HCT116 (cell line): ENCODE measurements around the gene ADAMTS9. TPM values are rescaled to one million over a fixed set of nuclear protein-coding genes. Genes with fewer than 3 reads are reported as not detected.

Source experiments
- ATAC-seq: fragments of 200-7000 bp; cut with Tn5 transposase; 2 replicates; pipeline ENCODE4 v1.9.1; 2020; ENCODE audit warnings: mild to moderate bottlenecking, moderate library complexity
- BruUV-seq: library from RNA; stranded (reverse); fragments of 400-500 nt; replicated peaks from 2 replicates; lab custom pipeline; 2021; lab: Mats Ljungman, UMichigan
- CTCF ChIA-PET: fragments of 300-600 bp; sonication (Branson Sonifier 250); formaldehyde crosslinking; loops from one replicate; lab custom pipeline; 2021; ENCODE audit warnings: antibody characterized with exemption; lab: Charles Lee
- POLR2A ChIA-PET: fragments of 300-600, 350-600 bp; sonication (Branson Sonifier 250); formaldehyde crosslinking; loops from one replicate; lab custom pipeline; 2021; ENCODE audit warnings: antibody characterized with exemption; lab: Charles Lee
- RAD21 ChIA-PET, 2 experiments: fragments of 300-600 bp; sonication (Branson Sonifier 250); formaldehyde crosslinking; loops; one replicate each; lab custom pipeline; 2023; ENCODE audit warnings: low total read pairs in 2 of 2; ENCODE audit not compliant: uncharacterized antibody in 2 of 2, unreplicated experiment in 2 of 2, low non-redundant PET in 1 of 2; lab: Charles Lee
- DNase-seq: peaks from one replicate; pipeline ENCODE4 v3.0.0-alpha.2; 2010; ENCODE audit warnings: low read depth, low spot score
- H2AFZ ChIP-seq: fragments of 200-600 bp; shearing (Covaris generic), sonication (generic); 2 replicates; pipeline ENCODE4 v1.6.1; 2017; ENCODE audit warnings: low read depth, mixed run types, mixed read lengths, antibody characterized with exemption, low read length; ENCODE audit not compliant: poor library complexity, severe bottlenecking
- H3K27ac ChIP-seq: 2 replicates; pipeline ENCODE4 v1.5.1; 2012; ENCODE audit warnings: low read depth, low read length
- H3K27me3 ChIP-seq: fragments of 200-600 bp; sonication (generic); 2 replicates; pipeline ENCODE4 v1.6.1; 2016; ENCODE audit warnings: mixed run types, low read length, mixed read lengths; ENCODE audit not compliant: insufficient read depth
- H3K36me3 ChIP-seq, 2 experiments: fragments of 200-500 bp in 1 of 2; fragments of 200-600 bp in 1 of 2; sonication (Bioruptor generic) in 1 of 2; sonication (generic) in 1 of 2; 2 replicates each; pipeline versions ENCODE4 v1.5.1 to v1.6.1; 2014 to 2016; ENCODE audit warnings: low read length in 2 of 2, inconsistent platforms in 1 of 2, mixed read lengths in 1 of 2, mixed run types in 1 of 2; ENCODE audit not compliant: insufficient read depth in 2 of 2, control insufficient read depth in 1 of 2
- H3K4me1 ChIP-seq, 2 experiments: fragments of 200-600 bp in 1 of 2; sonication (generic) in 1 of 2; 2 replicates each; pipeline versions ENCODE4 v1.5.1 to v1.6.1; 2012 to 2017; ENCODE audit warnings: low read length in 2 of 2, inconsistent platforms in 1 of 2, mild to moderate bottlenecking in 1 of 2, mixed read lengths in 1 of 2, mixed run types in 1 of 2, moderate library complexity in 1 of 2; ENCODE audit not compliant: insufficient read depth in 2 of 2, control insufficient read depth in 1 of 2
- H3K4me2 ChIP-seq: fragments of 200-600 bp; sonication (generic); 2 replicates; pipeline ENCODE4 v1.6.1; 2017; ENCODE audit warnings: mixed run types, low read length, mixed read lengths
- H3K4me3 ChIP-seq, 2 experiments: fragments of 200-600 bp in 1 of 2; sonication (generic) in 1 of 2; replicated peaks in 1 of 2; 2 replicates each; pipeline ENCODE4 v1.5.1; 2011 to 2016; ENCODE audit warnings: low read length in 2 of 2, control low read depth in 1 of 2, low read depth in 1 of 2, mild to moderate bottlenecking in 1 of 2, mixed read lengths in 1 of 2, mixed run types in 1 of 2
- H3K79me2 ChIP-seq: fragments of 200-600 bp; sonication (generic); 2 replicates; pipeline ENCODE4 v1.6.1; 2017; ENCODE audit warnings: mild to moderate bottlenecking, mixed run types, low read length, moderate library complexity, mixed read lengths; ENCODE audit not compliant: insufficient read depth
- H3K9ac ChIP-seq: fragments of 200-600 bp; sonication (generic); 2 replicates; pipeline ENCODE4 v1.6.1; 2016; ENCODE audit warnings: low read length, mixed read lengths
- H3K9me2 ChIP-seq: fragments of 200-600 bp; sonication (generic), shearing (Covaris generic); 2 replicates; pipeline ENCODE4 v1.6.1; 2017; ENCODE audit warnings: mixed run types, mild to moderate bottlenecking, moderate library complexity; ENCODE audit not compliant: insufficient read depth
- H3K9me3 ChIP-seq, 2 experiments: fragments of 200-500 bp in 1 of 2; fragments of 200-600 bp in 1 of 2; sonication (Bioruptor generic) in 1 of 2; sonication (generic) in 1 of 2; 2 replicates each; pipeline ENCODE4 v1.6.1; 2014 to 2017; ENCODE audit warnings: low read length in 2 of 2, mixed read lengths in 2 of 2, inconsistent platforms in 1 of 2, low read depth in 1 of 2, mild to moderate bottlenecking in 1 of 2, mixed run types in 1 of 2, moderate library complexity in 1 of 2; ENCODE audit not compliant: control insufficient read depth in 1 of 2, insufficient read depth in 1 of 2
- H4K20me1 ChIP-seq: fragments of 200-600 bp; sonication (generic), shearing (Covaris generic); 2 replicates; pipeline ENCODE4 v1.6.1; 2017; ENCODE audit warnings: mixed run types, mild to moderate bottlenecking, moderate library complexity; ENCODE audit not compliant: insufficient read depth
- ATF3 ChIP-seq: IDR thresholded peaks from 2 replicates; pipeline ENCODE4 v1.6.1; 2012
- CBX3 ChIP-seq: IDR thresholded peaks from 2 replicates; pipeline ENCODE4 v1.6.1; 2012; ENCODE audit warnings: low read depth
- CEBPB ChIP-seq: IDR thresholded peaks from 2 replicates; pipeline ENCODE4 v1.6.1; 2012; ENCODE audit warnings: low read depth
- EGR1 ChIP-seq: IDR thresholded peaks from 2 replicates; pipeline ENCODE4 v1.6.1; 2012; ENCODE audit warnings: low read depth
- FOSL1 ChIP-seq: IDR thresholded peaks from 2 replicates; pipeline ENCODE4 v1.6.1; 2012; ENCODE audit warnings: low read depth
- JUND ChIP-seq: IDR thresholded peaks from 2 replicates; pipeline ENCODE4 v1.6.1; 2012
- POLR2A ChIP-seq: IDR thresholded peaks from 2 replicates; pipeline ENCODE4 v1.7.0; 2011; ENCODE audit warnings: borderline replicate concordance; ENCODE audit not compliant: insufficient read depth, insufficient read length; ENCODE audit errors: extremely low read depth
- POLR2AphosphoS5 ChIP-seq: IDR thresholded peaks from 2 replicates; pipeline ENCODE4 v1.6.1; 2011; ENCODE audit warnings: mild to moderate bottlenecking, low read depth, low read length, moderate library complexity
- SRF ChIP-seq: IDR thresholded peaks from 2 replicates; pipeline ENCODE4 v1.6.1; 2012; ENCODE audit warnings: low read depth
- YY1 ChIP-seq: IDR thresholded peaks from 2 replicates; pipeline ENCODE4 v1.6.1; 2011; ENCODE audit warnings: low read length, low read depth, moderate library complexity, mild to moderate bottlenecking; ENCODE audit not compliant: insufficient replicate concordance; ENCODE audit errors: extremely low read depth
- intact Hi-C: fragments of 100-400 bp; cut with micrococcal nuclease; formaldehyde crosslinking; loops from 2 replicates; pipeline ENCODE4 v1.10.0; 2022
- total RNA-seq: library from RNA; stranded (reverse); gene quantifications from one replicate; pipeline ENCODE4 v1.2.1, GENCODE V29; 2021; ENCODE audit not compliant: unreplicated experiment
- TF ChIP-seq, protein P1 (sequence below): IDR thresholded peaks from 2 replicates; pipeline ENCODE4 v1.6.1; 2012; ENCODE audit warnings: low read depth

The ADAMTS9 gene
- total RNA-seq, 1 experiment from 2014 or later, result 0.05 TPM

GRCh38 chr3:64674591-64675076 lies 13.2 kb downstream of the ADAMTS9 start:
- TF ChIP-seq EGR1, result no peak
- no peak for TF ChIP-seq JUND
- no peak for TF ChIP-seq ATF3
- TF ChIP-seq, protein P1, sequence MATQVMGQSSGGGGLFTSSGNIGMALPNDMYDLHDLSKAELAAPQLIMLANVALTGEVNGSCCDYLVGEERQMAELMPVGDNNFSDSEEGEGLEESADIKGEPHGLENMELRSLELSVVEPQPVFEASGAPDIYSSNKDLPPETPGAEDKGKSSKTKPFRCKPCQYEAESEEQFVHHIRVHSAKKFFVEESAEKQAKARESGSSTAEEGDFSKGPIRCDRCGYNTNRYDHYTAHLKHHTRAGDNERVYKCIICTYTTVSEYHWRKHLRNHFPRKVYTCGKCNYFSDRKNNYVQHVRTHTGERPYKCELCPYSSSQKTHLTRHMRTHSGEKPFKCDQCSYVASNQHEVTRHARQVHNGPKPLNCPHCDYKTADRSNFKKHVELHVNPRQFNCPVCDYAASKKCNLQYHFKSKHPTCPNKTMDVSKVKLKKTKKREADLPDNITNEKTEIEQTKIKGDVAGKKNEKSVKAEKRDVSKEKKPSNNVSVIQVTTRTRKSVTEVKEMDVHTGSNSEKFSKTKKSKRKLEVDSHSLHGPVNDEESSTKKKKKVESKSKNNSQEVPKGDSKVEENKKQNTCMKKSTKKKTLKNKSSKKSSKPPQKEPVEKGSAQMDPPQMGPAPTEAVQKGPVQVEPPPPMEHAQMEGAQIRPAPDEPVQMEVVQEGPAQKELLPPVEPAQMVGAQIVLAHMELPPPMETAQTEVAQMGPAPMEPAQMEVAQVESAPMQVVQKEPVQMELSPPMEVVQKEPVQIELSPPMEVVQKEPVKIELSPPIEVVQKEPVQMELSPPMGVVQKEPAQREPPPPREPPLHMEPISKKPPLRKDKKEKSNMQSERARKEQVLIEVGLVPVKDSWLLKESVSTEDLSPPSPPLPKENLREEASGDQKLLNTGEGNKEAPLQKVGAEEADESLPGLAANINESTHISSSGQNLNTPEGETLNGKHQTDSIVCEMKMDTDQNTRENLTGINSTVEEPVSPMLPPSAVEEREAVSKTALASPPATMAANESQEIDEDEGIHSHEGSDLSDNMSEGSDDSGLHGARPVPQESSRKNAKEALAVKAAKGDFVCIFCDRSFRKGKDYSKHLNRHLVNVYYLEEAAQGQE, result no peak
- no peak for TF ChIP-seq CEBPB
- TF ChIP-seq FOSL1, result no peak
- TF ChIP-seq YY1, result no peak
- no peak for TF ChIP-seq POLR2AphosphoS5
- TF ChIP-seq SRF, result no peak
- no peak for TF ChIP-seq POLR2A
- no peak for TF ChIP-seq CBX3
- peaks cover 8% of the 10 kb centered on the region for H3K27me3 ChIP-seq
- no peaks in the 10 kb centered on the region for H3K9me2 ChIP-seq
- intact Hi-C loops, result no loop called here
- H3K27ac ChIP-seq, result no peak overlapping the region
- no peak overlapping the region for H3K4me3 ChIP-seq
- no peaks in the 10 kb centered on the region for H3K79me2 ChIP-seq
- no peaks in the 10 kb centered on the region for H3K4me1 ChIP-seq
- POLR2A ChIA-PET, result no interaction called here
- DNase-seq, result no peak
- H3K36me3 ChIP-seq, result no peaks in the 10 kb centered on the region
- no peak for ATAC-seq
- no peak overlapping the region for H2AFZ ChIP-seq
- H3K4me2 ChIP-seq, result no peak overlapping the region
- BruUV-seq, result no TSS peak
- CTCF ChIA-PET, result no interaction called here
- RAD21 ChIA-PET, result no interaction called here
- H3K9me3 ChIP-seq, result no peaks in the 10 kb centered on the region
- H4K20me1 ChIP-seq, result no peaks in the 10 kb centered on the region
- no peak overlapping the region for H3K9ac ChIP-seq
